Measurements from ENCODE around the gene NTM.

The NTM gene

DNA sequence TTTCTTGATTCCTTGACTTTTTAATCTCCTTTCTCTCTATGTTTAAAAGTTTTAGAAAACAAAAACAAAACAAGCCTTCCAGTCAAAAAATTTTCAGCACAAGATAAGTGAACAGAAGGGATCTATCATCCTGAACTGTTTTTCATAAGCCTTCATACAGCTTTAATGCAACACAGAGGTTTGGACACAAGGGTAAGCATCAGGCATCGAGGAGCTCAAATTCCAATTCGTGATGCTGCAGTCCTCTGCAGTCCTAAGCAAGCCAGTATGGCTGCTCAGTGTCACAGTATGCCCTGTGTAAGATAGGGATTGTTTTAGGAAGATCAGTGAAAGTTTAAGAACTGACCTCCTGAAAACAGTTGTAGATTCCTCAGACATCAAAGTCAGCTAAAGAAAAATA, 740.9 kb downstream of the NTM start:
- H3K9me3 ChIP-seq (ENCODE audit: control insufficient read depth in 2 of 2, low read length in 2 of 2) = no peaks in the 10 kb centered on the region
- H3K27ac ChIP-seq (ENCODE audit: low read depth in 2 of 2, low read length in 2 of 2) = no peak overlapping the region
- H3K4me1 ChIP-seq (ENCODE audit: control insufficient read depth in 2 of 2, insufficient read depth in 2 of 2, low read length in 2 of 2) = no peaks in the 10 kb centered on the region
- no peak overlapping the region for H3K9ac ChIP-seq (ENCODE audit: low read depth in 1 of 2, low read length in 2 of 2)
- no peak overlapping the region for H3K4me3 ChIP-seq (ENCODE audit: low read length in 2 of 2)
- H3K36me3 ChIP-seq (ENCODE audit: control insufficient read depth in 2 of 2, insufficient read depth in 2 of 2, low read length in 2 of 2) = no peaks in the 10 kb centered on the region
- H3K27me3 ChIP-seq (ENCODE audit: control insufficient read depth in 2 of 2, insufficient read depth in 2 of 2, low read length in 2 of 2) = no peaks in the 10 kb centered on the region

DNA sequence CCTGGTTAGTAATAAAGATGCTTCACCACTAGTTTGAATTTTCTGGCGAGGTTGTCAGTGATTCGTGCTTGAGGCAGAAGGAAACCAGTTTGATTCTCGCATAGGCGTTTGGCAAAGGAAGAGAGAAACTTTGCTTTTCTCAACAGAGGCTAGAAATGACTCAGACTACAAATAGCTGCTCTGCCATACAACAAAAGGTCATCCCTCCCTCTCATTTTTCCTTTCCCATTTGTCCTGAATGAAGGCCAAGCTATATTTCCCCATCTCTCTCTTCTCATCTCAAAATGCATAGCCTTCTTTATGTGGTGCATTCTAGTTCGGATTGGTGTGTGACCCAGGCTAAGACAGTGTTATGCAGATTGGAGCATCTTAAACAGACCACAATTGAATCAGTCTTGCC, 741.4 kb downstream of the NTM start:
- H3K27ac ChIP-seq (ENCODE audit: low read depth in 2 of 2, low read length in 2 of 2) = no peak overlapping the region
- H3K36me3 ChIP-seq (ENCODE audit: control insufficient read depth in 2 of 2, insufficient read depth in 2 of 2, low read length in 2 of 2) = no peaks in the 10 kb centered on the region

GRCh38 chr11:132112846-132113245, 742.4 kb downstream of the NTM start:
- Histone ChIP-seq H3K27me3 (ENCODE audit: control insufficient read depth in 2 of 2, insufficient read depth in 2 of 2, low read length in 2 of 2) (no peaks in the 10 kb centered on the region), H3K27ac (ENCODE audit: low read depth in 2 of 2, low read length in 2 of 2) (no peak overlapping the region), H3K4me1 (ENCODE audit: control insufficient read depth in 2 of 2, insufficient read depth in 2 of 2, low read length in 2 of 2) (no peaks in the 10 kb centered on the region)

More for the DNA sequence above, 741.4 kb downstream of the NTM start:
- Histone ChIP-seq H3K9me3 (ENCODE audit: control insufficient read depth in 2 of 2, low read length in 2 of 2) (no peaks in the 10 kb centered on the region), H3K27me3 (ENCODE audit: control insufficient read depth in 2 of 2, insufficient read depth in 2 of 2, low read length in 2 of 2) (no peaks in the 10 kb centered on the region), H3K9ac (ENCODE audit: low read depth in 1 of 2, low read length in 2 of 2) (no peak overlapping the region), H3K4me3 (ENCODE audit: low read length in 2 of 2) (no peak overlapping the region), H3K4me1 (ENCODE audit: control insufficient read depth in 2 of 2, insufficient read depth in 2 of 2, low read length in 2 of 2) (no peaks in the 10 kb centered on the region)

DNA sequence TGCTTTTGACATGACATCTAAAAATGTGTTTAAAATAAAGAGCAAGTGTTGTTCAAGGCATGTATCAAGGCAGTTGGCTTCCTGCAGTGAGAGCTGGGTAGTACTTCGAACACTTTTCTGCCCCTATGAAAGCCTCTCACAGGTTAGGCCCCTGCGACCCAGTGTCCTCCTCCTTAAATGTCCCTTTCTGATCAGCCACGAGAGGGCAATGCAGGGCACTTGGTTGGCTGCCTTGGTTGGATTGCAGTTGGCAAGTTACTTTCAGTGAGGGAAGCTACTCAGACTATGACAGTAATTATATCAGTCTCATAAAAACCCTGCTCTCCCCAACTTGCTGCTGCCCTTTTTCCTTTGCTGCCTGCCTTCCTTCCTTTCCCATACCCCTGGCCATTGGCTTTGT, 743.8 kb downstream of the NTM start:
- H3K27me3 ChIP-seq (ENCODE audit: control insufficient read depth in 2 of 2, insufficient read depth in 2 of 2, low read length in 2 of 2) = no peaks in the 10 kb centered on the region
- no peaks in the 10 kb centered on the region for H3K36me3 ChIP-seq (ENCODE audit: control insufficient read depth in 2 of 2, insufficient read depth in 2 of 2, low read length in 2 of 2)
- H3K27ac ChIP-seq (ENCODE audit: low read depth in 2 of 2, low read length in 2 of 2) = no peak overlapping the region
- no peak overlapping the region for H3K4me3 ChIP-seq (ENCODE audit: low read length in 2 of 2)
- no peak overlapping the region for H3K9ac ChIP-seq (ENCODE audit: low read depth in 1 of 2, low read length in 2 of 2)
- no peaks in the 10 kb centered on the region for H3K4me1 ChIP-seq (ENCODE audit: control insufficient read depth in 2 of 2, insufficient read depth in 2 of 2, low read length in 2 of 2)
- H3K9me3 ChIP-seq (ENCODE audit: control insufficient read depth in 2 of 2, low read length in 2 of 2) = no peaks in the 10 kb centered on the region

More at GRCh38 chr11:132112846-132113245, 742.4 kb downstream of the NTM start:
- H3K36me3 ChIP-seq (ENCODE audit: control insufficient read depth in 2 of 2, insufficient read depth in 2 of 2, low read length in 2 of 2) = no peaks in the 10 kb centered on the region
- no peaks in the 10 kb centered on the region for H3K9me3 ChIP-seq (ENCODE audit: control insufficient read depth in 2 of 2, low read length in 2 of 2)
- no peak overlapping the region for H3K4me3 ChIP-seq (ENCODE audit: low read length in 2 of 2)
- no peak overlapping the region for H3K9ac ChIP-seq (ENCODE audit: low read depth in 1 of 2, low read length in 2 of 2)

- no peak overlapping the region for H3K27ac ChIP-seq (ENCODE audit: low read depth in 2 of 2, low read length in 2 of 2)
- no peak overlapping the region for H3K9ac ChIP-seq (ENCODE audit: low read depth in 1 of 2, low read length in 2 of 2)
- no peaks in the 10 kb centered on the region for H3K36me3 ChIP-seq (ENCODE audit: control insufficient read depth in 2 of 2, insufficient read depth in 2 of 2, low read length in 2 of 2)
- no peak overlapping the region for H3K4me3 ChIP-seq (ENCODE audit: low read length in 2 of 2)
- no peaks in the 10 kb centered on the region for H3K4me1 ChIP-seq (ENCODE audit: control insufficient read depth in 2 of 2, insufficient read depth in 2 of 2, low read length in 2 of 2)
- H3K9me3 ChIP-seq (ENCODE audit: control insufficient read depth in 2 of 2, low read length in 2 of 2) = no peaks in the 10 kb centered on the region
- no peaks in the 10 kb centered on the region for H3K27me3 ChIP-seq (ENCODE audit: control insufficient read depth in 2 of 2, insufficient read depth in 2 of 2, low read length in 2 of 2)
Measured at GRCh38 chr11:132114743-132115142, 744.3 kb downstream of the NTM start.

DNA sequence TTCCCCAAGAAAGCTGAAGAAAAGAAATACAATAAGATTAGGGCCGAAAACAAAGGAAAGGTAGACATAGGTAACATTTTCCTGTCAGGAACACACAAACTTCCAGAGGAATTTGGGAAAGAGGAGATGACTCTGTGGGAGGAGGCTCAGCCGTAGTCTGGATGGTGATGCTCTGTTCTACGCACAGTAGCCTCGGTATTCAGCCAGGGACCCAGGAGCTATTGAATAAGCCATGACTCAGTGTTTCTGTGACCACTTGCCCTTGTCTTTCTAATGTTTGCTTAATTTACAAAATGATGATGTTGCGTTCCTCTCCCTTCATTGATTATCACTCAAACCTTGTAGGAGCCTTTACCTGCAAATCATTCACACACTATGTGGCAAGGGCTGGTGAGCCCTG, 745.0 kb downstream of the NTM start:
- no peaks in the 10 kb centered on the region for H3K27me3 ChIP-seq (ENCODE audit: control insufficient read depth in 2 of 2, insufficient read depth in 2 of 2, low read length in 2 of 2)
- H3K9ac ChIP-seq (ENCODE audit: low read depth in 1 of 2, low read length in 2 of 2) = no peak overlapping the region
- H3K36me3 ChIP-seq (ENCODE audit: control insufficient read depth in 2 of 2, insufficient read depth in 2 of 2, low read length in 2 of 2) = no peaks in the 10 kb centered on the region
- no peak overlapping the region for H3K27ac ChIP-seq (ENCODE audit: low read depth in 2 of 2, low read length in 2 of 2)
- no peaks in the 10 kb centered on the region for H3K4me1 ChIP-seq (ENCODE audit: control insufficient read depth in 2 of 2, insufficient read depth in 2 of 2, low read length in 2 of 2)
- no peak overlapping the region for H3K4me3 ChIP-seq (ENCODE audit: low read length in 2 of 2)
- H3K9me3 ChIP-seq (ENCODE audit: control insufficient read depth in 2 of 2, low read length in 2 of 2) = no peaks in the 10 kb centered on the region

- Histone ChIP-seq H3K9ac (ENCODE audit: low read depth in 1 of 2, low read length in 2 of 2) (no peak overlapping the region), H3K4me1 (ENCODE audit: control insufficient read depth in 2 of 2, insufficient read depth in 2 of 2, low read length in 2 of 2) (no peaks in the 10 kb centered on the region), H3K27me3 (ENCODE audit: control insufficient read depth in 2 of 2, insufficient read depth in 2 of 2, low read length in 2 of 2) (no peaks in the 10 kb centered on the region), H3K36me3 (ENCODE audit: control insufficient read depth in 2 of 2, insufficient read depth in 2 of 2, low read length in 2 of 2) (no peaks in the 10 kb centered on the region), H3K27ac (ENCODE audit: low read depth in 2 of 2, low read length in 2 of 2) (no peak overlapping the region), H3K9me3 (ENCODE audit: control insufficient read depth in 2 of 2, low read length in 2 of 2) (no peaks in the 10 kb centered on the region), H3K4me3 (ENCODE audit: low read length in 2 of 2) (no peak overlapping the region)
Measured at GRCh38 chr11:132116516-132116915, 746.1 kb downstream of the NTM start.

DNA sequence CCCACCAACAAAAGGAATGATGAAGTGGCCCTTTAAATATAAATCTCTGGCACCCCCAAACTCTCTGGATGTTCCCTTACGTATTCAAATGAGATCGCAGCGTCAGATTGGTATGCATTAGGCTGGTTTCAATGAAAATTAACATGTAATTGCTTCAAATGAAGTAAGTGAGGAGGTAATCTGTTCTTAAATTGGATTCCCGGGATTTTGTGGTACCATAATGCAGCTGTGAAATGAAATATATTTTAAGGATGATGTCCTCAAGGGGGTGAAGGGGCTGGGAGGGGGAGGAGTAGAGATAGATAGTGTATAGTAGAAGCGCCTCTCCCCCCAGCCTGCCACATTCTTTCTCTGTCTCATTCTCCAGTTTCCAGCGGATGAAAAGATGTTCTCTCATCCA, 748.2 kb downstream of the NTM start:
- H3K27me3 ChIP-seq (ENCODE audit: control insufficient read depth in 2 of 2, insufficient read depth in 2 of 2, low read length in 2 of 2) = no peaks in the 10 kb centered on the region
- no peak overlapping the region for H3K9ac ChIP-seq (ENCODE audit: low read depth in 1 of 2, low read length in 2 of 2)
- no peaks in the 10 kb centered on the region for H3K36me3 ChIP-seq (ENCODE audit: control insufficient read depth in 2 of 2, insufficient read depth in 2 of 2, low read length in 2 of 2)
- H3K4me3 ChIP-seq (ENCODE audit: low read length in 2 of 2) = no peak overlapping the region
- H3K27ac ChIP-seq (ENCODE audit: low read depth in 2 of 2, low read length in 2 of 2) = no peak overlapping the region
- H3K4me1 ChIP-seq (ENCODE audit: control insufficient read depth in 2 of 2, insufficient read depth in 2 of 2, low read length in 2 of 2) = no peaks in the 10 kb centered on the region
- no peaks in the 10 kb centered on the region for H3K9me3 ChIP-seq (ENCODE audit: control insufficient read depth in 2 of 2, low read length in 2 of 2)

DNA sequence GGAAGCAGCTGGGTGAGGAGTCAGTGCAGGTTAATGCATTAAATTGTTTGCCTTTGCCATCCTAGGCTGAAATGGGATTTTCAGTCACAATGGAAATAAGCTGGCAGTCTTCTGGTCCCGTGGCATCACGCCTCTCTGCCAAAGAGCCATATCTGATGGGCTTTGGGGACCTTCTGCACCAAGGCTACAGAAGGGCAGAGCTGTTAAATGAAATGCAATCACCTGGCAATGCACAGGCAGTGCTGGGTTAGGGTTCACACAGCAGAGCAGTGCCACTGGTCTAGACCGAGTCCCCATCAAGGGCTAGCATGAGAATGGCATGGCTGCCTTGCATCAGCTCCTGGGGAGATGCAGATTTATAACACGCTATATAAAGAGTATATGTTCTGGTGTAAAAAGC, 749.2 kb downstream of the NTM start:
- Histone ChIP-seq H3K36me3 (ENCODE audit: control insufficient read depth in 2 of 2, insufficient read depth in 2 of 2, low read length in 2 of 2) (no peaks in the 10 kb centered on the region), H3K27ac (ENCODE audit: low read depth in 2 of 2, low read length in 2 of 2) (no peak overlapping the region), H3K9ac (ENCODE audit: low read depth in 1 of 2, low read length in 2 of 2) (no peak overlapping the region), H3K4me1 (ENCODE audit: control insufficient read depth in 2 of 2, insufficient read depth in 2 of 2, low read length in 2 of 2) (no peaks in the 10 kb centered on the region), H3K27me3 (ENCODE audit: control insufficient read depth in 2 of 2, insufficient read depth in 2 of 2, low read length in 2 of 2) (no peaks in the 10 kb centered on the region), H3K4me3 (ENCODE audit: low read length in 2 of 2) (no peak overlapping the region), H3K9me3 (ENCODE audit: control insufficient read depth in 2 of 2, low read length in 2 of 2) (no peaks in the 10 kb centered on the region)

GRCh38 chr11:132122735-132123134, 752.3 kb downstream of the NTM start:
- Histone ChIP-seq H3K36me3 (ENCODE audit: control insufficient read depth in 2 of 2, insufficient read depth in 2 of 2, low read length in 2 of 2) (no peaks in the 10 kb centered on the region), H3K27me3 (ENCODE audit: control insufficient read depth in 2 of 2, insufficient read depth in 2 of 2, low read length in 2 of 2) (no peaks in the 10 kb centered on the region), H3K4me1 (ENCODE audit: control insufficient read depth in 2 of 2, insufficient read depth in 2 of 2, low read length in 2 of 2) (peaks cover 0 to 2% of the 10 kb centered on the region in 2 donors), H3K9ac (ENCODE audit: low read depth in 1 of 2, low read length in 2 of 2) (no peak overlapping the region), H3K27ac (ENCODE audit: low read depth in 2 of 2, low read length in 2 of 2) (no peak overlapping the region), H3K4me3 (ENCODE audit: low read length in 2 of 2) (no peak overlapping the region), H3K9me3 (ENCODE audit: control insufficient read depth in 2 of 2, low read length in 2 of 2) (no peaks in the 10 kb centered on the region)

DNA sequence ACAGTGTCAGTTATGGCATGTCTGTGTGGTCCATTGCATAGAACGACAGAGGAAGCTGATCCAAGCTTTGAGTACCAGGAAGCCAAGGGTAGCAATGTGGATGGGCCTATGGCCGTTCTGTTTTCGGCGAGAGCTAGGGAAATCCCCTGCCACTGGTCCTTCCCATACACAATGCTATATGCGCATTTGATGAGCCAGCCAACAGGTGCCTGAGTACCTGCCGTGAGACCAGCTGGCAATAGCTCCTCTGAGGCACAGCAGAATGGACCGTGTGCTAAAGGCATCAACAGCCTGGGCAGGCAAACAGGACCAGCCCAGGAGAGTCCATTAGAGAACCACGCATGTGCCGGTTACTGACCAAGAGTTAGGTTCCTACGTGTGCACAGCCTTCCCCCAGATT, 753.0 kb downstream of the NTM start:
- no peaks in the 10 kb centered on the region for H3K27me3 ChIP-seq (ENCODE audit: control insufficient read depth in 2 of 2, insufficient read depth in 2 of 2, low read length in 2 of 2)
- no peaks in the 10 kb centered on the region for H3K36me3 ChIP-seq (ENCODE audit: control insufficient read depth in 2 of 2, insufficient read depth in 2 of 2, low read length in 2 of 2)
- no peaks in the 10 kb centered on the region for H3K9me3 ChIP-seq (ENCODE audit: control insufficient read depth in 2 of 2, low read length in 2 of 2)
- no peak overlapping the region for H3K27ac ChIP-seq (ENCODE audit: low read depth in 2 of 2, low read length in 2 of 2)
- no peak overlapping the region for H3K4me3 ChIP-seq (ENCODE audit: low read length in 2 of 2)
- H3K9ac ChIP-seq (ENCODE audit: low read depth in 1 of 2, low read length in 2 of 2) = no peak overlapping the region
- H3K4me1 ChIP-seq (ENCODE audit: control insufficient read depth in 2 of 2, insufficient read depth in 2 of 2, low read length in 2 of 2) = peaks cover 0 to 2% of the 10 kb centered on the region in 2 donors

Measured in mucosa of rectum (tissue), 2 donors.